Skeletal muscle satellite cell (primary cell): ENCODE results near the gene POLN.

ENCODE experiments used
- H3K27me3 ChIP-seq: 2 replicates; pipeline ENCODE4 v1.7.0; 2013; ENCODE audit warnings: low read length; ENCODE audit not compliant: control insufficient read depth, insufficient read depth
- H3K36me3 ChIP-seq: 2 replicates; pipeline ENCODE4 v1.7.0; 2013; ENCODE audit warnings: mild to moderate bottlenecking, control low read depth, low read length; ENCODE audit not compliant: insufficient read depth
- H3K4me1 ChIP-seq: 2 replicates; pipeline ENCODE4 v1.7.0; 2013; ENCODE audit warnings: low read length; ENCODE audit not compliant: control insufficient read depth, insufficient read depth
- H3K4me2 ChIP-seq: 2 replicates; pipeline ENCODE4 v1.7.0; 2013; ENCODE audit warnings: mild to moderate bottlenecking, low read length
- H3K4me3 ChIP-seq: 2 replicates; pipeline ENCODE4 v1.7.0; 2013; ENCODE audit warnings: low read length
- H3K9ac ChIP-seq: 2 replicates; pipeline ENCODE4 v1.7.0; 2013; ENCODE audit warnings: mild to moderate bottlenecking, low read depth, low read length, moderate library complexity
- H3K9me3 ChIP-seq: replicated peaks from 2 replicates; pipeline ENCODE4 v1.7.0; 2013; ENCODE audit warnings: mild to moderate bottlenecking, control low read depth, low read length

The POLN gene

DNA sequence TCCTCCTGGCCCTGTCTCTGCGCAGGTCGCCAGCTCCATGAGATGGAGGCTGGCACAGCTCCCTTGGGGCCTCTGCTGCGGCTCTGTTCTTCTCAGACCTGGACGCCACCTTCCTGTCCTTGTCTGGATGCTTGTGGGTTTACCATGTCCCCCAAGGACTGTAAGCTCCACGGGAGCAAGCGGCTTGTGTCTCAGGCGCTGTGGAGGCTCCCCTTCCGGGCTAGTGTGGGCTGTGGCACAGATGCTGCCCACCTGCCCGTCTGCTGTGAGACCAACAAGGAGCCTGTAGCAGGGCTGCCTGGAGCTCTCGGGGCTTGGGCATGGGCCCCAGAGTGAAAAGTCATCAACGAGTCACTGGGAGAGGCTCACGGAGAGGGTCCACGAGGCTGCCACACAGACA, 157.6 kb downstream of the POLN start:
- Histone ChIP-seq H3K4me3 (no peak overlapping the region), H3K4me2 (no peak overlapping the region), H3K9ac (no peak overlapping the region), H3K9me3 (no peaks in the 10 kb centered on the region), H3K27me3 (no peaks in the 10 kb centered on the region), H3K4me1 (peaks cover 5% of the 10 kb centered on the region), H3K36me3 (no peaks in the 10 kb centered on the region)

DNA sequence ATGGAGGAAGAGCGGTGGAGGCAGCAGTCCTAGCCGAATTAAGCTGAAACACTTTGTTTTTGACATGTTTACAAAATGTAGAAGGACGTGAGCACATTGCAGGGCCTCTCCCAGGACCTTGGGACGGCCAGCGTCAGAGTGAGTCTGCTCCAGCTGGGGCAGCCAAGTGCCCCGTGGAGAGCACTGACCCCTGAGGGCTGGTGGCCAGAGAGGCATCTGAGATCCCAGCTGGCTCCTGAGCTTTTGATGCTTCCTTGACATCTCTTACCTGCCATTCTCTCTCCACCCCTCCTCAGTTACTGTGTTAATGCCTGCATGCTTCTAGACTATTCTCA, 158.1 kb downstream of the POLN start:
- Histone ChIP-seq H3K4me3 (no peak overlapping the region), H3K4me2 (no peak overlapping the region), H3K36me3 (no peaks in the 10 kb centered on the region), H3K9ac (no peak overlapping the region), H3K4me1 (peaks cover 5% of the 10 kb centered on the region), H3K27me3 (no peaks in the 10 kb centered on the region), H3K9me3 (no peaks in the 10 kb centered on the region)

DNA sequence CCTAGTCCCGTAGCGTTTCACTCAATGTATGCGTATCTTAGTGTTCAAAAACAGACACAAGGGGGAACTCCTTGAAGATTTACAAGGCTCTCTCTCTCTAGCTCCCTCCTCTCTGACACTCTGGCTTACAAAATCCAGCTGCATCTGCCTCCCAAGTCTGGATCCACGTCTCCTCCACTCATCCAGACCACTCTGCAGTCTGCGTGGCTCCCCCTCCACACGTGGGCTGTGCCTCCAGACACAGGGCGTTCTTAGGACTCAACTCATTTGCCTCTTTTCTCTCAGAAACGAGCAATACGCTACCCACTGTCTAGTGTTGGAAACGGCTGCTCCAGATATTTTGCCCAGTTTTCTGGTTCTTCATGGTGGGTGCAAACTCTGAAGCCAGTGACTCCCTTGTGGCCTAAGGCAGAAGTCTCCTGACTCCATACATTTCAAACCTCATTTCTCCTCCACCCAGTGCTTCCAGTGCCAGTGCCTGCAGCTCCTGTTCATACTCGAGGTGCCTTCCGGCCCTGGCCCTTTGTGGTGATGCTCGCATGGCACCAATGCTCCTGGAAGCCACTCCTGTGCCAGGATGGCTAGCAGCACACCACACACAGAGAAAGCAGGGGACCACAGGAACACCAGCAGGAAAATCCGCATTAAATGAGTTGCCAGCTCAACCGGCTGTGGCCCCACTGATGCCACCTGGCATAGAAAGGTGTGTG, 158.7 kb downstream of the POLN start:
- Histone ChIP-seq H3K9me3 (no peaks in the 10 kb centered on the region), H3K9ac (no peak overlapping the region), H3K4me3 (no peak overlapping the region), H3K27me3 (no peaks in the 10 kb centered on the region), H3K4me2 (no peak overlapping the region), H3K36me3 (no peaks in the 10 kb centered on the region), H3K4me1 (peaks cover 5% of the 10 kb centered on the region)

DNA sequence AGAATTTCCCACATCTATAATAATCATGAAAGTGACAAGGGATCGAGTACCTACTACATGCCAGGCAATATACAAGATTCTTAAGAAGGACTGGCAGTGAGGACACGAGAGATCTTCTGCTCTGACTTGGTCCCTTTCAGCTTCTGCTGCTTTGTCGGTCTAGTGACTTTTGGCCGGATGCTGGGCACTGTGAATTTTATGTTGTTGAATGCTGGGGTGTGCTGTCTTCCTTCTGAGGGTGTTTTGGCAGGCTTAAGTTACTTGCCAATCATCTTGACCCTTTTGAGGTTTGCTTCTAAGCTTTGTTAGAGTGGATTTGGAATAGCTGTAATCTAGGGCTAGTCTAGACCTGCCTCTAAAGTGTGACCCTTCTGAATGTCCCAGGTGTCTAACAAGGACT, 159.3 kb downstream of the POLN start:
- no peak overlapping the region for H3K4me2 ChIP-seq
- H3K36me3 ChIP-seq = no peaks in the 10 kb centered on the region
- H3K4me3 ChIP-seq = no peak overlapping the region
- peaks cover 5% of the 10 kb centered on the region for H3K4me1 ChIP-seq
- no peaks in the 10 kb centered on the region for H3K9me3 ChIP-seq
- H3K9ac ChIP-seq = no peak overlapping the region
- H3K27me3 ChIP-seq = no peaks in the 10 kb centered on the region

DNA sequence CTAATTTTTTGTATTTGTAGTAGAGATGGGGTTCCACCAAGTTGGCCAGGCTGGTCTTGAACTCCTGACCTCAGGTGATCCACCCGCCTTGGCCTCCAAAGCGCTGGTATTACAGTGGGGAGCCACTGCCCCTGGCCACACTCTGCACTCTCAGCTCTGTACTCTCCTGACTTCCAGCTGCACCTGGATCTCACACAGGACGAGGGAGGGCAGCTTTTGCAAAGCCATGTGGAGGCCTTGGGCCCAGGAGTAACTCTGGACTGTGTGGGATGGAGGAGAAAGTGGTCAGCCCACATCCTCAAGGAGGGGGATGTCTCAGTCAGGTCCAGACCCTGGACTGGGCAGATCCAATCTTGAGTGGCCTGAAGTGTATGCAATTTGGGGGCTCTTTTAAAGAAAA, 159.8 kb downstream of the POLN start:
- Histone ChIP-seq H3K4me1 (peaks cover 5% of the 10 kb centered on the region), H3K27me3 (no peaks in the 10 kb centered on the region), H3K9ac (no peak overlapping the region), H3K4me2 (no peak overlapping the region), H3K36me3 (no peaks in the 10 kb centered on the region), H3K9me3 (no peaks in the 10 kb centered on the region), H3K4me3 (no peak overlapping the region)

DNA sequence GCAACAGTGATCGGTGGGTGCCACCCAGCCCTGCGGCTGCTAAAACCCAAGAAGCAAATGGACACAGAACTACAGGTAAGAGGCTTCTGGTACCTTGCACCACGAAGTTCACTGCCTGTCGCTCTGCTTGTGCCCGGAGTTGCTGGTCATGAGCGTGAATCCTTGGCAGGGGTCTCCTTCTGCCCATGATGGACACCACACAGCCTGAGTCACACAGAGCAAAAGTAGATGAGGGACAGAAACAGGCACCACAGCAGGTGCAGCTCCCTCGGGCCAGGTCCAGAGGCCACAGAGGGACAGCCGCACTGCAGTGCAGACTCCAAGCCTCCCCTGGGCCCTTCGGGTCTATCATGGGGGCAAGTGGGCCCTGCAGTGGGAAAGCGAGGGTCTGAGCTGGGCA, 160.4 kb downstream of the POLN start:
- Histone ChIP-seq H3K9me3 (no peaks in the 10 kb centered on the region), H3K4me1 (peaks cover 5% of the 10 kb centered on the region), H3K27me3 (no peaks in the 10 kb centered on the region), H3K4me3 (no peak overlapping the region), H3K4me2 (no peak overlapping the region), H3K9ac (no peak overlapping the region), H3K36me3 (no peaks in the 10 kb centered on the region)

DNA sequence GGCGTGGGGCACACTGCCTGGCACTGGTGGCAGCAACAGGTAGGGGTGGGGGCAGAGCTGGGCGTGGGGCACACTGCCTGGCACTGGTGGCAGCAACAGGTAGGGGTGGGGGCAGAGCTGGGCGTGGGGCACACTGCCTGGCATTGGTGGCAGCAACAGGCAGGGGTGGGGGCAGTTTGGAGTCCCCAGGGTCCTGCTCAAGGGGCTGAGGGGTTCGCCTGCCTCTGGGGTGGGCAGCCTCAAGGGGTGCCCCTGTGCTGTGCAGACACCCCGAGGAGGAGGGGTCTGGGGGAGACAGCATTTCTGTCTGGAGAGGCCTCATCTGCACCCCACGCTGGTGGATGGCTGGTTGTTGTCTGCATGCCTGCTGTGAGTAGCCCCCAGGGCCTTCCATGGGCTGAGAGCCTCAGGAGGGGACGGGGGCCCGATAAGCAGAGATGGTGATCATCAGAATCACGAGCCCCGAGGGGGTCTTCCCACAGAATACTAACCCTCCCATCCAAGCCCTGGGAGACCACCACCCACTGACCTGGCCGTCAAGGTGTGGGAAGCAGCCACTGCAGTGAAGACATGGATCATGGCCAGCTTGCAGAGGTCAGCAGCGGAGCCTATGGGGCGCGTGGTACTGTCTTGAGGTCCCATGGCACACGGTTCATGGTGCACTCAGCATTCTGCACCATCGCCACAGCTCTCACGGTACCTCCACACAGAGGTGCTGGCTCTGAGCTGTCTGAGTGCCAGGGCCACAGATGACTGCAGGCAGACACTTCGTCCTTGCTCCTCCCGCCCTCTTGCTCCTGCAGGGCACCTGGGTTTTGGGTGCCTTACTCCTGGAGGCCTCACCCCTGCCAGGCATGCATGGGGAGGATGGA, 161.3 kb downstream of the POLN start:
- Histone ChIP-seq H3K9me3 (no peaks in the 10 kb centered on the region), H3K4me1 (peaks cover 5% of the 10 kb centered on the region), H3K4me3 (no peak overlapping the region), H3K9ac (no peak overlapping the region), H3K36me3 (no peaks in the 10 kb centered on the region), H3K4me2 (no peak overlapping the region), H3K27me3 (no peaks in the 10 kb centered on the region)

DNA sequence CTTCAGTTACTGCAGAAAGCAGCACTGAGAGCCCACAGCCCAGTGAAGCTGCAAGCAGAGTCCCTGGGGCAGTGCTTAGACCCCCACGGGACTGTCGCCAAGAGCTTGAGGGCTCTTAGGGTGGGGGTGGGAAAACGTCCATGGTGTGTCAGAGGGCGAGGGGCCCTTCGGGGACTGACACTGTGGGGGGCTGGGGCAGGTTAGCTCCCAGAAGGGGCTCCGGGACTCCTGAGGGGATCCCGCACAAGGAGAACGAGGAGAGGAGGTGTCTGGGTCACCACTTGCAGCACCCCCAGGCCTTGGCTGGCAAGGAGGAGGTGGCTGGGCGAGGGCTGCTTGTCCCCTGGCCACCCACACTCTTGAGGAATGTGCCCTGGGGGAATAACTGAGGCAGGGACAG, 162.0 kb downstream of the POLN start:
- Histone ChIP-seq H3K9ac (no peak overlapping the region), H3K4me1 (peaks cover 5% of the 10 kb centered on the region), H3K4me3 (no peak overlapping the region), H3K9me3 (no peaks in the 10 kb centered on the region), H3K4me2 (no peak overlapping the region), H3K27me3 (no peaks in the 10 kb centered on the region), H3K36me3 (no peaks in the 10 kb centered on the region)

DNA sequence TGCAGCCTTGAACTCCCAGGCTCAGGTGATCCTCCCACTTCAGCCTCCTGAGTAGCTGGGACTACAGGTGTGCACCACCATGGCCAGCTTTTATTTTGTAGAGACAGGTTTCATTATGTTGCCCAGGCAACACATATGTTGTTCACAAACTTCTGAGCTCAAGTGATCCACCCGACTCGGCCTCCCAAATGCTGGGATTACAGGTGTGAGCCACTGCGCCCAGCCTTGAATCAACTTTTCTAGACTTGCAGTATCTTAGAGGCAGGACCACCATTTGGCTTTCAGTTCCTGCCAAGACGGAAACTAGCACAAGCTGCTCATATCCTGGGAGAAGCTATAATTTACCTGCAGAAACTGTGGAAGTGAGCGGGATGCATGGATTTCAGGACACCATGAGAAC, 162.9 kb downstream of the POLN start:
- Histone ChIP-seq H3K4me2 (no peak overlapping the region), H3K4me1 (no peaks in the 10 kb centered on the region), H3K9me3 (no peaks in the 10 kb centered on the region), H3K36me3 (no peaks in the 10 kb centered on the region), H3K4me3 (no peak overlapping the region), H3K27me3 (no peaks in the 10 kb centered on the region), H3K9ac (no peak overlapping the region)

DNA sequence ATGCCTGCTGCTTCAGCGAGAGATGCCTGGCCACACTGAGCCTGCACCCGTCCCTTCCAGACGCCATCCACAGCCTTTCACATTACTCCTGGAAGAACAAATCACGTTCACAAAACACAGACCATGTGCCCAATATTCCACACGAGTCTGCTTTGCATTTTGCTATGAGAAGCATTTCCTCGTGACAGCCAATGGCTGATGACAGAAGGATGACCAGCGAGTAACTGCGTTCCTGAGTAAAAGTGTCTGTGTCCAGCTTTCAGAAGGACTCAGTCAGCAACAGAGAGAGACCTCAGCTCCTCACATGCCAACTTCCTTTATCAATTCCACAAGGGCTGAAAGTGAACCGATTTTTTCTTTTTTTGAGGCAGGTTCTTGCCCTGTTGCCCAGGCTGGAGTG, 163.3 kb downstream of the POLN start:
- Histone ChIP-seq H3K4me3 (no peak overlapping the region), H3K36me3 (no peaks in the 10 kb centered on the region), H3K9ac (no peak overlapping the region), H3K4me2 (no peak overlapping the region), H3K27me3 (no peaks in the 10 kb centered on the region), H3K4me1 (no peaks in the 10 kb centered on the region), H3K9me3 (no peaks in the 10 kb centered on the region)

DNA sequence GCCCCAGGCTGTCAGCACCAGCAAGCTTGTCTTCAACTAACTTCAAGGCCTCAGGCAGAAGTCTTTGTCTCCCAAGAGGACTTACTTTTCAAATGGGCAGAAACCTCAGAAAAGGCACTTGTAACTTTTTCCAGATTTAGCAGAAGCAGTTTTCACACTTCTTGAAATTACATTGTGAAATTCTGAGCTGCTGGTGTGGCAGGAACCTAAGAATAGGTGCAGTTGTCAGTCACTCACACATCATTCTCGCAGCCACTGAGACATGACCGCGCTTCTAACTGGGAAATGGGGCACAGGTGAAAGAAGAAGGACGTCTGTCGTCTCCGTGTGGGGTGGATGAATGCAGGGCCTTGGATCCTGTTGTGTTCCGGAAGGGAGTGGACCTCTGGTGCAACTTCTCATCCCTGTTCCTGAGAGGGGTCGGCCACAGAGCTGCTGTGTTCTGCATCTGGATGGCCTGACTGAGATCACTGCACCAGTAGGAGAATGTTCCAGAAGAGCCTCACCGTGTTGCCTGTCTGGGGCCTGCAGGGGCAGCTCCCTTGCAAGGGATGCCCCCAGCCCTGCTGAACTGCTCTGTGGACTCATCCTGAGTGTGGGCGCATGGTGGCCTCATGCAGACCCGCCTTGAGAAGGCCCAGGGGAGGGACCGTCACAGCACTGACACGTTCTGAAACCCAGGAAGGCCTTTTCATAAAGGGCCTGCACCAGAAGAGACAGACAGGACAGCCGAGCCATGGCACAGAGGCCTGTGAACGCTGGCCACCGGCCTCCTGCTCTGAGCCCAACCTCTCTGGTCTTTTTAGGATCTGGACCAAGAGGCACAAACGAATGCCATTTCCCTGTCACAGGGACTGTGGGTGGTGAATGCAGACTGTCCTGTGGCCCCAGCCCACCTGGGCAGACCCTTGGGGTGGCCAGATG, 164.1 kb downstream of the POLN start:
- Histone ChIP-seq H3K27me3 (no peaks in the 10 kb centered on the region), H3K36me3 (no peaks in the 10 kb centered on the region)

More for the DNA sequence above, 164.1 kb downstream of the POLN start:
- Histone ChIP-seq H3K4me2 (no peak overlapping the region), H3K9ac (no peak overlapping the region), H3K4me3 (no peak overlapping the region), H3K9me3 (no peaks in the 10 kb centered on the region), H3K4me1 (no peaks in the 10 kb centered on the region)
